HG02571 (cell line): ENCODE results near the gene SMO.
"Not testable (repeated sequence)": the region's sequence is repeated elsewhere in the genome, so short reads cannot be mapped to it uniquely, and the experiment has no call there.

Source experiments
- ATAC-seq: cut with Tn5 transposase; IDR thresholded peaks from one replicate; pipeline ENCODE4 v1.9.1; 2021; ENCODE audit warnings: mild to moderate bottlenecking, moderate library complexity; ENCODE audit not compliant: unreplicated experiment

The SMO gene

GRCh38 chr7:129169686-129170440 lies 18.6 kb upstream of the SMO start:
- peak; percentile 53 for ATAC-seq

GRCh38 chr7:129170441-129171021 lies 17.9 kb upstream of the SMO start:
- no peak for ATAC-seq

GRCh38 chr7:129173861-129174260 lies 14.6 kb upstream of the SMO start:
- ATAC-seq: not testable (repeated sequence)

- no peak for ATAC-seq
These were observed 11.3 kb upstream of the SMO start for GRCh38 chr7:129176916-129177710.

- ATAC-seq: no peak
These were observed 3.3 kb upstream of the SMO start for GRCh38 chr7:129184981-129185670.

- ATAC-seq: no peak
These were observed 1.6 kb upstream of the SMO start for GRCh38 chr7:129186749-129187260.

GRCh38 chr7:129187681-129188371 lies 607 bp upstream of the SMO start:
- no peak for ATAC-seq

GRCh38 chr7:129188892-129189660 lies 643 bp downstream of the SMO start:
- ATAC-seq: no peak

- ATAC-seq: no peak
These were observed 1.4 kb downstream of the SMO start for GRCh38 chr7:129189661-129190310.

GRCh38 chr7:129191272-129191671 lies 2.8 kb downstream of the SMO start:
- ATAC-seq: no peak

- ATAC-seq: no peak
These were observed 5.5 kb downstream of the SMO start for GRCh38 chr7:129193892-129194291.

- ATAC-seq: no peak
These were observed 9.3 kb downstream of the SMO start for GRCh38 chr7:129197771-129198170.

- ATAC-seq: no peak
These were observed 11.0 kb downstream of the SMO start for GRCh38 chr7:129199406-129199805.

- ATAC-seq: no peak
These were observed 13.8 kb downstream of the SMO start for GRCh38 chr7:129202058-129202777.

- no peak for ATAC-seq
These were observed 14.8 kb downstream of the SMO start for GRCh38 chr7:129203050-129203741.

GRCh38 chr7:129205126-129205818 lies 16.8 kb downstream of the SMO start:
- ATAC-seq: no peak
